H9 (cell line): Measurements from ENCODE around the gene VWA5A. TPM values are rescaled to one million over a fixed set of nuclear protein-coding genes. Genes with fewer than 3 reads are reported as not detected.

Source experiments
- DNase-seq: peaks from one replicate; pipeline ENCODE4 v3.0.0-alpha.2; 2017
- H2AFZ ChIP-seq: one replicate; pipeline ENCODE4 v1.6.1; 2013; ENCODE audit warnings: mild to moderate bottlenecking, low read length, control low read depth, moderate library complexity
- H2AK5ac ChIP-seq: 2 replicates; pipeline ENCODE4 v1.6.1; 2013; ENCODE audit warnings: low read length, control low read depth, mixed read lengths; ENCODE audit not compliant: insufficient read length
- H2BK120ac ChIP-seq: one replicate; pipeline ENCODE4 v1.6.1; 2013; ENCODE audit warnings: low read depth, mild to moderate bottlenecking, low read length, control low read depth, inconsistent platforms; ENCODE audit not compliant: poor library complexity, severe bottlenecking
- H2BK12ac ChIP-seq: 2 replicates; pipeline ENCODE4 v1.6.1; 2013; ENCODE audit warnings: low read length, control low read depth, mixed read lengths, low read depth; ENCODE audit not compliant: insufficient read length
- H2BK15ac ChIP-seq: 2 replicates; pipeline ENCODE4 v1.6.1; 2013; ENCODE audit warnings: low read depth, low read length, control low read depth
- H2BK20ac ChIP-seq: one replicate; pipeline ENCODE4 v1.6.1; 2013; ENCODE audit warnings: low read depth, mild to moderate bottlenecking, low read length, control low read depth, inconsistent platforms; ENCODE audit not compliant: poor library complexity, severe bottlenecking
- H2BK5ac ChIP-seq: 2 replicates; pipeline ENCODE4 v1.6.1; 2013; ENCODE audit warnings: low read length, control low read depth, mixed read lengths; ENCODE audit not compliant: insufficient read length
- H3K14ac ChIP-seq: 2 replicates; pipeline ENCODE4 v1.6.1; 2013; ENCODE audit warnings: low read length, control low read depth; ENCODE audit not compliant: insufficient read depth
- H3K18ac ChIP-seq: 2 replicates; pipeline ENCODE4 v1.6.1; 2013; ENCODE audit warnings: low read depth, mild to moderate bottlenecking, mixed read lengths, low read length, control low read depth; ENCODE audit not compliant: insufficient read length
- H3K23ac ChIP-seq: 2 replicates; pipeline ENCODE4 v1.6.1; 2013; ENCODE audit warnings: low read length, control low read depth, mixed read lengths, low read depth; ENCODE audit not compliant: insufficient read length
- H3K23me2 ChIP-seq: 2 replicates; pipeline ENCODE4 v1.6.1; 2013; ENCODE audit warnings: low read depth, mild to moderate bottlenecking, mixed read lengths, low read length, control low read depth; ENCODE audit not compliant: insufficient read length, poor library complexity, severe bottlenecking
- H3K27ac ChIP-seq: 2 replicates; pipeline ENCODE4 v1.5.1; 2013; ENCODE audit warnings: low read length, control low read depth, mixed read lengths, low read depth; ENCODE audit not compliant: insufficient read length
- H3K27me3 ChIP-seq: 2 replicates; pipeline ENCODE4 v1.6.1; 2013; ENCODE audit warnings: low read length, control low read depth, inconsistent platforms; ENCODE audit not compliant: insufficient read depth
- H3K4ac ChIP-seq: 2 replicates; pipeline ENCODE4 v1.6.1; 2013; ENCODE audit warnings: low read depth, mild to moderate bottlenecking, control low read depth, inconsistent platforms, low read length, moderate library complexity
- H3K4me1 ChIP-seq: 2 replicates; pipeline ENCODE4 v1.6.1; 2013; ENCODE audit warnings: low read length, control low read depth, inconsistent platforms; ENCODE audit not compliant: insufficient read depth
- H3K4me2 ChIP-seq: 2 replicates; pipeline ENCODE4 v1.6.1; 2013; ENCODE audit warnings: low read length, control low read depth, mixed read lengths; ENCODE audit not compliant: insufficient read length, insufficient read depth
- H3K56ac ChIP-seq: 2 replicates; pipeline ENCODE4 v1.6.1; 2013; ENCODE audit warnings: low read depth, mild to moderate bottlenecking, mixed read lengths, low read length, control low read depth; ENCODE audit not compliant: insufficient read length
- H3K79me1 ChIP-seq: 2 replicates; pipeline ENCODE4 v1.6.1; 2013; ENCODE audit warnings: low read depth, mild to moderate bottlenecking, moderate library complexity, low read length, control low read depth, inconsistent platforms; ENCODE audit not compliant: insufficient read depth, poor library complexity, severe bottlenecking
- H3K79me2 ChIP-seq: 2 replicates; pipeline ENCODE4 v1.6.1; 2013; ENCODE audit warnings: low read length, control low read depth, inconsistent platforms; ENCODE audit not compliant: insufficient read depth
- H3K9ac ChIP-seq: 2 replicates; pipeline ENCODE4 v1.6.1; 2013; ENCODE audit warnings: low read length, control low read depth, mixed read lengths; ENCODE audit not compliant: insufficient read length; ENCODE audit errors: extremely low read depth
- H3K9me3 ChIP-seq: one replicate; pipeline ENCODE4 v1.6.1; 2013; ENCODE audit warnings: low read depth, low read length, inconsistent platforms; ENCODE audit not compliant: control insufficient read depth
- H3T11ph ChIP-seq: one replicate; pipeline ENCODE4 v1.6.1; 2013; ENCODE audit warnings: mild to moderate bottlenecking, low read length, control low read depth, inconsistent platforms
- H4K20me1 ChIP-seq: one replicate; pipeline ENCODE4 v1.6.1; 2013; ENCODE audit not compliant: control insufficient read depth, insufficient read length, insufficient read depth
- H4K5ac ChIP-seq: 2 replicates; pipeline ENCODE4 v1.6.1; 2013; ENCODE audit warnings: low read depth, mild to moderate bottlenecking, mixed read lengths, low read length, control low read depth; ENCODE audit not compliant: insufficient read length
- H4K8ac ChIP-seq: replicated peaks from 2 replicates; pipeline ENCODE4 v1.6.1; 2013; ENCODE audit warnings: low read length, control low read depth, mixed read lengths, low read depth; ENCODE audit not compliant: insufficient read length
- H4K91ac ChIP-seq: 2 replicates; pipeline ENCODE4 v1.6.1; 2013; ENCODE audit warnings: low read depth, mild to moderate bottlenecking, moderate library complexity, mixed read lengths, low read length, control low read depth; ENCODE audit not compliant: insufficient read length
- H3K27ac Mint-ChIP-seq, 3 experiments: 2 replicates in 2 of 3; 3 replicates in 1 of 3; pipeline ENCODE4 v1.8.0; 2020 to 2021; ENCODE audit warnings: mixed read lengths in 3 of 3, mild to moderate bottlenecking in 1 of 3, moderate library complexity in 1 of 3
- H3K27me3 Mint-ChIP-seq: 2 replicates; pipeline ENCODE4 v1.8.0; 2021; ENCODE audit warnings: low read depth, mild to moderate bottlenecking, moderate library complexity, mixed read lengths
- H3K36me3 Mint-ChIP-seq, 3 experiments: 2 replicates in 2 of 3; 3 replicates in 1 of 3; pipeline ENCODE4 v1.8.0; 2020 to 2021; ENCODE audit warnings: low read depth in 3 of 3, mixed read lengths in 3 of 3; ENCODE audit not compliant: insufficient read depth in 1 of 3
- H3K4me1 Mint-ChIP-seq, 2 experiments: 2 replicates each; pipeline ENCODE4 v1.8.0; 2020; ENCODE audit warnings: mixed read lengths in 2 of 2
- H3K4me3 Mint-ChIP-seq, 2 experiments: 2 replicates in 1 of 2; 3 replicates in 1 of 2; pipeline ENCODE4 v1.8.0; 2020 to 2021; ENCODE audit warnings: mild to moderate bottlenecking in 2 of 2, mixed read lengths in 2 of 2, moderate library complexity in 1 of 2
- H3K9me3 Mint-ChIP-seq, 2 experiments: 2 replicates in 1 of 2; 3 replicates in 1 of 2; pipeline ENCODE4 v1.8.0; 2020; ENCODE audit warnings: mild to moderate bottlenecking in 2 of 2, mixed read lengths in 2 of 2, moderate library complexity in 1 of 2
- CTCF ChIP-seq: fragments of 200-600 bp; sonication (generic); conservative IDR thresholded peaks from 3 replicates; pipeline ENCODE4 v1.8.0; 2021; ENCODE audit warnings: antibody characterized with exemption, mild to moderate bottlenecking
- WGBS: extraction: QIAGEN DNeasy Blood & Tissue Kit; methylation state at CpG from one replicate; pipeline ENCODE4 v1.1.7; 2013; ENCODE audit warnings: missing lambda C conversion rate, low lambda C conversion rate, mixed read lengths; ENCODE audit not compliant: insufficient read length; ENCODE audit errors: extremely low coverage; 5-methylcytosine and 5-hydroxymethylcytosine counted together
- total RNA-seq: library from RNA; stranded (reverse); gene quantifications from 2 replicates; pipeline ENCODE4 v1.2.1, GENCODE V29; 2021

VWA5A gene
- total RNA-seq, 1 experiment from 2014 or later = 15.6 TPM

GRCh38 chr11:124195189-124195734 is 80.0 kb downstream of the VWA5A start:
- Histone ChIP-seq H3T11ph (no peak overlapping the region), H3K9ac (no peak overlapping the region), H4K20me1 (no peaks in the 10 kb centered on the region), H3K23me2 (no peaks in the 10 kb centered on the region), H2BK15ac (no peak overlapping the region), H4K91ac (no peak overlapping the region), H4K8ac (no peak overlapping the region), H3K14ac (no peak overlapping the region), H3K27ac (no peak overlapping the region), H3K9me3 (no peaks in the 10 kb centered on the region), H2BK20ac (no peak overlapping the region), H2BK5ac (no peak overlapping the region), H3K4me1 (peaks cover 3% of the 10 kb centered on the region), H3K4me2 (no peak overlapping the region), H3K18ac (no peak overlapping the region), H3K79me1 (no peaks in the 10 kb centered on the region), H4K5ac (no peak overlapping the region), H3K79me2 (no peaks in the 10 kb centered on the region), H3K23ac (no peak overlapping the region), H2BK120ac (no peak overlapping the region), H2AFZ (peak overlapping the region; percentile 65), H3K56ac (no peak overlapping the region), H3K27me3 (peaks cover 14% of the 10 kb centered on the region; the same call in 1 of the 2 replicates), H2AK5ac (no peak overlapping the region), H2BK12ac (no peak overlapping the region), H3K4ac (no peak overlapping the region)
- Mint-ChIP-seq H3K27ac (no peak overlapping the region), H3K4me1 (peaks cover 20 to 25% of the 10 kb centered on the region in 2 experiments), H3K27me3 (peaks cover 25% of the 10 kb centered on the region), H3K36me3 (peaks cover 0 to 2% (median 0%) of the 10 kb centered on the region in 3 experiments; a peak in 1 of 7 replicates), H3K4me3 (no peak overlapping the region), H3K9me3 (peaks cover 0 to 2% of the 10 kb centered on the region in 2 experiments; a peak in 2 of 5 replicates)
- no CpG with 5 or more reads among the region's 4 CpGs for WGBS
- peak; percentile 57 for DNase-seq
- peak; percentile 83 for TF ChIP-seq CTCF

Other genes starting within 250 kb of the VWA5A start
- gene TMEM225, start 229.8 kb upstream of the VWA5A start, total RNA-seq = not detected in 2 replicates
- not detected in 2 replicates for gene OR8D4, start 213.3 kb upstream of the VWA5A start, total RNA-seq
- gene OR4D5, start 175.8 kb upstream of the VWA5A start, total RNA-seq = not detected in 2 replicates
- gene OR6T1, start 171.6 kb upstream of the VWA5A start, total RNA-seq = not detected in 2 replicates
- not detected in 2 replicates for gene OR10S1, start 137.7 kb upstream of the VWA5A start, total RNA-seq
- not detected in 2 replicates for gene OR10G6, start 120.3 kb upstream of the VWA5A start, total RNA-seq
- gene OR10G4, start 102.5 kb upstream of the VWA5A start, total RNA-seq = 0.07 TPM in 1 of 2 replicates, not detected in the other
- gene OR10G9, start 92.4 kb upstream of the VWA5A start, total RNA-seq = not detected in 2 replicates
- not detected in 2 replicates for gene OR10G8, start 88.7 kb upstream of the VWA5A start, total RNA-seq
- gene OR10G7, start 74.1 kb upstream of the VWA5A start, total RNA-seq = not detected in 2 replicates
- gene OR10D3, start 67.9 kb downstream of the VWA5A start, total RNA-seq = not detected in 2 replicates
- gene OR8G1, start 125.6 kb downstream of the VWA5A start, total RNA-seq = not detected in 2 replicates
- not detected in 2 replicates for gene OR8G5, start 140.9 kb downstream of the VWA5A start, total RNA-seq
- not detected in 2 replicates for gene OR8D1, start 198.5 kb downstream of the VWA5A start, total RNA-seq
- not detected in 2 replicates for gene OR8D2, start 204.7 kb downstream of the VWA5A start, total RNA-seq